ENCODE results near the gene CDH18.

DNA sequence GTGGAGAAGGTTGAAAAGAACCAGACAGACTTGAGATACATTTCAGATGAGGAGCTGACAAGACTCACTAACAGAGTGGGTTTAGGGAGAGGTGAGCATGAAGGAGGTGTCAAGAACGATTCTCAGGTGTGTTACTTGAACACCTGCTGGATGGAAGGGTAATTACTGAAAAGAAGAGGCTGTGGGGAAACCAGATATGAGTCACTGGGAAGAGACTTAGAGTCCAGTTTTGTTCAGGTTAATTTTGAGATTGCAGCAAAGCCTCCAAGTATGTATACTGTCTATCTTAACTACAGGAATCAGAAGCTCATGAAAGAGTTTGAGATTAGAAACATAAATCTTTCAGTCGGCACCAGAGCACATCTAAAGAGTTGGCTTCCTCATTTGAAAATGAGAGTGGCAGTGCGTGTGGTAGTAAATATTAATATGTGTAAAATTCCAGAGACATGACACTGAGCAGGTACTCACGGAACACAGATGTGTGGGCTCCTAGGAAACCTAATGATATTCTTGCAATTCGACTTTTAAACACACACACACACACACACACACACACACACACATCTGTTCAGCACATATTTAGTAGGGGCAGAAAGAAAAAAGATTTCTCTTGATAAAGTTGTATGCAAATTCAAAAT is 197.1 kb downstream of the CDH18 start:
- TF ChIP-seq CTCF (IDR thresholded peaks at IDR 0.05): no peak
- TF ChIP-seq POLR2A (IDR thresholded peaks at IDR 0.05): no peak
